ENCODE data around the gene RER1. TPM values are rescaled to one million over a fixed set of nuclear protein-coding genes. Genes with fewer than 3 reads are reported as not detected.

Gene RER1
- polyA plus RNA-seq, 1 donor from 2014 or later: 58.7 TPM

GRCh38 chr1:2396059-2396458, 4.4 kb downstream of the RER1 start:
- H3K79me2 ChIP-seq (replicated peaks; ENCODE audit: insufficient read depth, low read length): peaks cover 26% of the 10 kb centered on the region

GRCh38 chr1:2396476-2396875, 4.8 kb downstream of the RER1 start:
- Histone ChIP-seq H3K79me2 (replicated peaks; ENCODE audit: insufficient read depth, low read length) (peaks cover 26% of the 10 kb centered on the region), H4K20me1 (ENCODE audit: insufficient read depth) (no peaks in the 10 kb centered on the region)

More at GRCh38 chr1:2396059-2396458, 4.4 kb downstream of the RER1 start:
- no peaks in the 10 kb centered on the region for H3F3A ChIP-seq (ENCODE audit: insufficient read depth, low read length, poor library complexity, severe bottlenecking)
- H3K36me3 ChIP-seq (ENCODE audit: insufficient read depth, low read length): no peaks in the 10 kb centered on the region
- no peak overlapping the region for H3K4me3 ChIP-seq (ENCODE audit: low read length)
- no peak overlapping the region for H3K9ac ChIP-seq (ENCODE audit: low read length)
- no peak overlapping the region for H3K27ac ChIP-seq (ENCODE audit: low read length)
- H3K9me3 ChIP-seq (ENCODE audit: low read length): no peaks in the 10 kb centered on the region
- no peak overlapping the region for H2AFZ ChIP-seq (ENCODE audit: low read depth, low read length)
- TF ChIP-seq SMC3 (conservative IDR thresholded peaks at IDR 0.05; ENCODE audit: poor library complexity): no peak
- TF ChIP-seq, protein P1, sequence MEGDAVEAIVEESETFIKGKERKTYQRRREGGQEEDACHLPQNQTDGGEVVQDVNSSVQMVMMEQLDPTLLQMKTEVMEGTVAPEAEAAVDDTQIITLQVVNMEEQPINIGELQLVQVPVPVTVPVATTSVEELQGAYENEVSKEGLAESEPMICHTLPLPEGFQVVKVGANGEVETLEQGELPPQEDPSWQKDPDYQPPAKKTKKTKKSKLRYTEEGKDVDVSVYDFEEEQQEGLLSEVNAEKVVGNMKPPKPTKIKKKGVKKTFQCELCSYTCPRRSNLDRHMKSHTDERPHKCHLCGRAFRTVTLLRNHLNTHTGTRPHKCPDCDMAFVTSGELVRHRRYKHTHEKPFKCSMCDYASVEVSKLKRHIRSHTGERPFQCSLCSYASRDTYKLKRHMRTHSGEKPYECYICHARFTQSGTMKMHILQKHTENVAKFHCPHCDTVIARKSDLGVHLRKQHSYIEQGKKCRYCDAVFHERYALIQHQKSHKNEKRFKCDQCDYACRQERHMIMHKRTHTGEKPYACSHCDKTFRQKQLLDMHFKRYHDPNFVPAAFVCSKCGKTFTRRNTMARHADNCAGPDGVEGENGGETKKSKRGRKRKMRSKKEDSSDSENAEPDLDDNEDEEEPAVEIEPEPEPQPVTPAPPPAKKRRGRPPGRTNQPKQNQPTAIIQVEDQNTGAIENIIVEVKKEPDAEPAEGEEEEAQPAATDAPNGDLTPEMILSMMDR (IDR thresholded peaks at IDR 0.05; ENCODE audit: poor library complexity, severe bottlenecking): no peak
- TF ChIP-seq RAD21 (conservative IDR thresholded peaks at IDR 0.05): no peak
- TF ChIP-seq EZH2 (IDR thresholded peaks at IDR 0.05; ENCODE audit: borderline replicate concordance, insufficient read depth, low read length, poor library complexity, severe bottlenecking): no peak
- TF ChIP-seq EP300 (conservative IDR thresholded peaks at IDR 0.05; ENCODE audit: poor library complexity, severe bottlenecking): no peak
- TF ChIP-seq TAF1 (IDR thresholded peaks at IDR 0.05; ENCODE audit: low read depth): no peak
- TF ChIP-seq, protein P2, sequence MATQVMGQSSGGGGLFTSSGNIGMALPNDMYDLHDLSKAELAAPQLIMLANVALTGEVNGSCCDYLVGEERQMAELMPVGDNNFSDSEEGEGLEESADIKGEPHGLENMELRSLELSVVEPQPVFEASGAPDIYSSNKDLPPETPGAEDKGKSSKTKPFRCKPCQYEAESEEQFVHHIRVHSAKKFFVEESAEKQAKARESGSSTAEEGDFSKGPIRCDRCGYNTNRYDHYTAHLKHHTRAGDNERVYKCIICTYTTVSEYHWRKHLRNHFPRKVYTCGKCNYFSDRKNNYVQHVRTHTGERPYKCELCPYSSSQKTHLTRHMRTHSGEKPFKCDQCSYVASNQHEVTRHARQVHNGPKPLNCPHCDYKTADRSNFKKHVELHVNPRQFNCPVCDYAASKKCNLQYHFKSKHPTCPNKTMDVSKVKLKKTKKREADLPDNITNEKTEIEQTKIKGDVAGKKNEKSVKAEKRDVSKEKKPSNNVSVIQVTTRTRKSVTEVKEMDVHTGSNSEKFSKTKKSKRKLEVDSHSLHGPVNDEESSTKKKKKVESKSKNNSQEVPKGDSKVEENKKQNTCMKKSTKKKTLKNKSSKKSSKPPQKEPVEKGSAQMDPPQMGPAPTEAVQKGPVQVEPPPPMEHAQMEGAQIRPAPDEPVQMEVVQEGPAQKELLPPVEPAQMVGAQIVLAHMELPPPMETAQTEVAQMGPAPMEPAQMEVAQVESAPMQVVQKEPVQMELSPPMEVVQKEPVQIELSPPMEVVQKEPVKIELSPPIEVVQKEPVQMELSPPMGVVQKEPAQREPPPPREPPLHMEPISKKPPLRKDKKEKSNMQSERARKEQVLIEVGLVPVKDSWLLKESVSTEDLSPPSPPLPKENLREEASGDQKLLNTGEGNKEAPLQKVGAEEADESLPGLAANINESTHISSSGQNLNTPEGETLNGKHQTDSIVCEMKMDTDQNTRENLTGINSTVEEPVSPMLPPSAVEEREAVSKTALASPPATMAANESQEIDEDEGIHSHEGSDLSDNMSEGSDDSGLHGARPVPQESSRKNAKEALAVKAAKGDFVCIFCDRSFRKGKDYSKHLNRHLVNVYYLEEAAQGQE (IDR thresholded peaks at IDR 0.05; ENCODE audit: borderline replicate concordance): no peak
- no peak for TF ChIP-seq MXI1 (conservative IDR thresholded peaks at IDR 0.05; ENCODE audit: poor library complexity, severe bottlenecking)
- no peak for TF ChIP-seq POLR2AphosphoS5 (IDR thresholded peaks at IDR 0.05)
- H4K20me1 ChIP-seq (ENCODE audit: insufficient read depth): no peaks in the 10 kb centered on the region
- no peak overlapping the region for H3K4me2 ChIP-seq (ENCODE audit: low read length)
- no peaks in the 10 kb centered on the region for H3K27me3 ChIP-seq (ENCODE audit: insufficient read depth, low read depth, low read length)
- no peaks in the 10 kb centered on the region for H3K9me2 ChIP-seq (ENCODE audit: insufficient read depth, low read length)

More at GRCh38 chr1:2396476-2396875, 4.8 kb downstream of the RER1 start:
- Histone ChIP-seq H3K27ac (ENCODE audit: low read length) (no peak overlapping the region), H3K9me2 (ENCODE audit: insufficient read depth, low read length) (no peaks in the 10 kb centered on the region), H3K4me2 (ENCODE audit: low read length) (no peak overlapping the region), H3K9me3 (ENCODE audit: low read length) (no peaks in the 10 kb centered on the region), H3K4me3 (ENCODE audit: low read length) (no peak overlapping the region), H3F3A (ENCODE audit: insufficient read depth, low read length, poor library complexity, severe bottlenecking) (no peaks in the 10 kb centered on the region), H2AFZ (ENCODE audit: low read depth, low read length) (no peak overlapping the region), H3K9ac (ENCODE audit: low read length) (no peak overlapping the region), H3K36me3 (ENCODE audit: insufficient read depth, low read length) (no peaks in the 10 kb centered on the region), H3K27me3 (ENCODE audit: insufficient read depth, low read depth, low read length) (no peaks in the 10 kb centered on the region)
- no peak for TF ChIP-seq POLR2AphosphoS5 (IDR thresholded peaks at IDR 0.05)
